Measurements from ENCODE around the gene PNMA6F.

The PNMA6F gene

DNA sequence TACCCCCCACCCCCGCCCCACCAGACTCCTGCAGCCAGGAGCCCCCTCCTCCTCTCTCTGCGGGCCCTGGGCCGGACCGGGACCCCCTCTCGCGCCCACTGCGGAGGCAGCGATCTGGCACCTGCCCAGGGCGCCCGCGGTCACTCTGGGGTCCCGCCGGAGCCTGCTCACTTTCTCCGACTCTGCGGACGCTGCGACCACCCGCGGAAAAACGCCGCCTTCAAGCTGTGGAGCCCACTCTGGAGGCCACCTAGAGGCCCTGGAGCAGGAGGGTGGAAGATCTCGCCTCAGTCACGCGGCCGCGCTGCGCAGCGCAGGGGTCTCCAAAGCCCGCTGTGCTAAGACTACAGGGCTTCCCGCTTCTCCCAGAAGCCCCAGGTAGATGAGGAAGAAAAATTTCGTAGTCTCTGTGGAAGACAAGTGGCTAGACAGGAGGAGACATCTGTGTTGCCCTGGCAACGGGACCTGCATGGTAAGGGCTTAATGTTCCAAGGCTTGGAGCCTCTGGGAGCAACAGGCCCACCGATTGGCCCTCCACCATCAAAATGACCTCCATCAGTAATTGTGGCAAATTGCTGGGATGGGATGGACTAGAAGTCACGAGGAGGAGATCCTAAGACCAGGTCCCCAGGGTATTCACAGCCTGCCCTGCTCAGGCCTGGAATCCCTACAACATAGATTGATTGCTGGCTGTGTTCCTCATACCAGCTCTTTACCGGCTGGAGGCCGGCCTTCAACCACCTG, at the start of gene PNMA6F:
PNMA6F (minus strand) TSS at position 387 of the 744 bp plus-strand sequence. CDS start 1,093 bp downstream, outside the sequence.
- DNase-seq: no peak

DNA sequence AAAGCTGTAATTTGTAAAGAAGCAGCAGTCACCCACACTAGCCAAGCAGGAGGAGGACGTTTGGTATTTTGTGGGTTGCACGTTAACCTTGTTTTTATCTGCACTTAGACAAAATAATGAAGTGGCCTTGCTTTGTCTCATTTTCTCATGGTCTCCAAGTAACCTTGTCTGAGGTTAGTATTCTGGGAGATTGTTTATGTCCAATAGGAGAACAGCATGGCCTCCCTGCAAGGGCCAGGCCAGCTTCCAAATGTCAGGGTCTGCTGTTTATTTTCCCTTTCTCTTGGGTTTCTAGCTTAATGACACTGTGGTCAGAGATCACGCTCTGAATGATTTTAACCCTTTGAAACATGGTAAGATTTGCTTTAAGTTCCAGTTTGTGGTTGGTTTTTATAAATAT, 49.7 kb upstream of the PNMA6F start:
- DNase-seq: no peak

DNA sequence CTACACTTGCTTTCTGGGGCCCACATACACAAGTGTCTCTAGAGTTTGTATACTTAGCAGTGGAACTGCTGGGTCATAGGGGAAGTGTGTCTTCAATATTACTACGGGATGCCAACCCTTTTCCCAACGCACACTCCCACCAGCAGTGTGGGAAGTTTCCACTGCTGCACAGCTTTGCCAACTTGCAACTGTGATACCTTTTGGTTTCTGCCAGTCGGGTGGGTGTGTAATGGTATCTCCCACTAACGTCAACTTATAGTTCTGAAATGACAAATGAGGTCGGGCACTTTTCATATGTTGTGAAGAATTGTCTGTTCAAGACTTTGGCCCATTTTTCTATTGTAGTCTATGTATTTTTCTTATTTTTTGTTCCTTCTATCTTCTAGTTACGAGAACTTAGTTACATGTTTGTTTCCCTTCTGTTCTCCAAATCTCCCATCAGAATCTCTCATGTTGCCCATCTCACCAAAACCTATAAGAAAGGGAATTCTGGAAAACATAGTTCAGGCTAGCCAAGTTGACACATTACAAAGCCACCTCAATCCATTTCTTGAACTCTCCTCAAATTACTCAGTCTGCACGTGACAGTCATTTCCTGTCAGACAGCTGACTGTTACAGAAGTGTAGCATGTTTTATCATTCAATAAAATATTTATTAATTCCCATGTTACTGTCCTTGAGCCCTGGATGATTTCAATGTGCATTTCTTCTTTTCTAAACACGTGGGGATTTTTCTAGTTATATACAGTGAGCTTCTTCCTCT, 48.9 kb upstream of the PNMA6F start:
- DNase-seq: no peak

DNA sequence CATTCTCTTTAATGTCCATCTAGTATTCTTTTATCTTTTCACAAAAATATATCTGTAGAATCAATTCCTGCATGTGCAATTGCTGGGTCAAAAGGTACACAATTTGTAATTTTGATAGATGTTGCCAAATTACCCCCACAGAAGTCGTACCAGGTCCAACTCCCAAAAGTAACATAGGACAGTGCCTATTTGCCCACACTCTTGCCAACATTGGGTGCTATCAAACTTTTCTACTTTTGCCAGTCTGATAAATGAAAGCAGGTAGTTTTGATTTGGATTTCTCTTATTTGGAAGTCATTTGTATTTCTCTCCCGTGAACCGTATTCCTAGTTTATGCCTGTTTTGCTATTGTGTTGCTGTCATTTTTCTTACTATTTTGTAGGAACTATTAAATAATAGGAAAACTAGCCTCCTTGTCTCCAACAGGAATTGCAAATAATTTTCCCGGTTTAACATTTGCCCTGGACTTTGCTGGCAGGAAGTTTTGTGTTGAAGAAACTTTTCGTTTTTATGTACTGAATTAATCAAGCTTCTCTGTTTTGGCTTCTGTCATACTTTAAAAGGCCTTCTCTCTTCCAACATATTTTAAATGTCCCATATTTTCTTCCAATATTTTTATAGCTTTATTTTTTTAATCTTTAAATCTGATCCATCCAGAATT, 45.4 kb upstream of the PNMA6F start:
- no peak for DNase-seq

DNA sequence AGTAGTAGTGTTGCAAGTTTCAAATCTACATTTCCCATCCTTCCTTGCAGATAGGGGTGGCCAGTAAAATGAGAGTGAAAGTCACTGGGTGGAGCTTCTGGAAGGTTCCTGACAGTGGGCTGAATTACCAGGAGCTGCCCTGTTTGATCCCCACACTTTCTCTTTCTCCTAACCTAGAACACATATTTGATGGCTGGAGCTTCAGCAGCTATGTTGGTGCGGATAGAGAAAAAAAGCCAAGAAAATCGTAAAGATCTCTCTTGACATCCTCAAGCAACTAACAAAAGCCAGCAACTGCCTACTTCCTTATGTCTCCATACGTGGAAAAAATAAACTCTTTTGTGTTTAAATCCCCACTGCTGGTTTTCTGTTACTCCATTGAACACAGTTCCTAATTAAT, 44.6 kb upstream of the PNMA6F start:
- no peak for DNase-seq

DNA sequence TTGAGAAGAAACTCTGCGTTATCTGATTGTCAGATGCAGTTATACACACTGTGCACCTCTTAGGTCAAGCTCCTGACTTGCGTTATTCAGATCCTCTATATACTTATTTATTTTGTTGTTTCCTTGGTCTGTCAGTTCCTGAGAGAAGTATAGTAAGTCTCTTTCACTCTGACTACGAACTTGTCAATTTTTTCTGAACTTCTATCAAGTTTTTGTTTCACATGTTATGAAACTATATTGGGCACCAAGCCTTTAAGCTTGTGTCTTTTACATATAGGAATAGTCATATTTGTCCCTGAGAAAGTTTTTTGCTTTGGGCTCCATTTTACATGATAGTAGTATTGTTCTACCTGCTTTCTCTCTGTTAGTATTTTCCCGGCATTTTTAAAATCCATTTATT, 44.1 kb upstream of the PNMA6F start:
- no peak for DNase-seq

DNA sequence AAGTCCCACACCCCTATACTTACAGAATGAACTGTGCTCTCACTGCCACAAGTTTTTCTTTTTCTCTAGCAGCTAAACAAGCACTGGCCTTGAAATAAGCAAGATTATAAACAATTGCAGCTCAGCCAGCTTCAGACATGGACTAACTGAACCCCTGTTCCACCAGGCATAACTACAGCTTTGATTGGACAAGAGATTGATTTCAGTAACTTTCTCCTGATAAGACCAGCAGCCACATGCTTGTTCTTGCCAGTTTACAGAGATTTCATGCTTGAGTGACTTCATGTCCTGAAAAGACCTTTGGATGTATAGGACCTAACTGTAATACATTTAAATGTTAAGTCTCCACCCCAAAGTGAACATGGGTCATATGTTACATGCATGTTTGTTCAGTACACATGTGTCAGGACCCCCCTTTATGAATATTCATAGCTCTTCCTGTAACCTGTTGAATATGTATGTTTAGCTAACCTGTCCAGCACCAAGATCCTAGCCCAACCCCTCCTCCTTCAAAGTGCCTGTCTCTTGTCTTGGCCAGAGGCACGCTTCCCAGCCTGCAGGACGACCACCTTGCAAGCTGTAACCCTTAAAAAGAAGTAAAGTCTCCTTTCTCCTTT, 40.3 kb upstream of the PNMA6F start:
- no peak for DNase-seq

DNA sequence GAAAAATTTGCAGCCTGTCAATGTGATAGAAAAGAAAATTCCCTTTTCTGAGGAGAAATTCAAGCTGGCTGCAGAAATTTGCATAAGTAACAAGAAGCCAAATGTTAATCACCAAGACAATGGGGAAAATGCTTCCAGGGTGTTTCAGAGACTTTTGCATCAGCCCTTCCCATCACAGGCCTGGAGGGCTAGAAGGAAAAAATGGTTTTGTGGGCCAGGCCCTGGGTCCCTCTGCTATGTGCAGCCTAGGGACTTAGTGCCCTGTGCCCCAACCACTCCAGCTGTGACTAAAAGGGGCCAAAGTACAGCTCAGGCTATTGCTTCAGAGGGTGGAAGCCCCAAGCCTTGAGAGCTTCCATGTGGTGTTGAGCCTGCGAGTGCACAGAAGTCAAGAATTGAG, 36.3 kb upstream of the PNMA6F start:
- no peak for DNase-seq

DNA sequence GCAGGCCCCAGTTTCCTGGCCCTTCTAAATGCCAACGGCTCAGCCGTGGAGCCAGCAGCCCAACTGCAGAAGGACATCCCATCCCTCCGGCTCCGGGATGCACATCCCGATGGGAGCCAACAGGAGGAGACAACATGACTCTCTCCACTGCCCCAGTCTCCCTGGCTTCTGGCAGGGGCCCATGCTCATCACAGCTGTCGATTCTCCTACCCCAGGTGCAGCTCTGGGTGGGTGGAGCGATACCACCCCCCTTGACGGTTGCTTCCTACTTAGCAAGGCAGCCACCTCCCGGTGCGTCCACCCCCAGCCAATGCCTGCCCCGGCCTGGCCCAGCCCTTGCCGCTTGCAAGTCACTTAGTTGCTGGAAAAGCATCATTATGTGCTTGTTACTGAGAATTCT, 31.8 kb upstream of the PNMA6F start:
- DNase-seq: no peak

DNA sequence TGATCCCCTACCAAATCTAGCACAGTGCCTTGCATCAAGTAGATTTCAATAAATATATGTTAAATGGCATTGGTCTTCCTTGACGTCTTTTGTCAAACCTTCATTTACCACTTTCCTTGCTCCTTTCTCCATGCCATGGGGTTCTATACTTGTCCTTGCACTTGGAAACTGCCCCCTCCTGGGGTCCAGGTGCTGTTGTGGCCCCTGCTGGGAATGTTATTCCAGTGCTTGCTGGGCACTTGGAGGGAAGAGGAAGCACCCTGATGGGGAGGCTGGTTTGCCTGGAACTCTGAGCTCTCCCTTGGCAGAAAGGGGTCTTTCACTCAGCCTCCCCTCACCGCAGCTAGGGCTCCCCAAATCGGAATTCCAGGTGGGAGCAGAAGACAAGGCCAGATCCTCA, 31.3 kb upstream of the PNMA6F start:
- DNase-seq: no peak

DNA sequence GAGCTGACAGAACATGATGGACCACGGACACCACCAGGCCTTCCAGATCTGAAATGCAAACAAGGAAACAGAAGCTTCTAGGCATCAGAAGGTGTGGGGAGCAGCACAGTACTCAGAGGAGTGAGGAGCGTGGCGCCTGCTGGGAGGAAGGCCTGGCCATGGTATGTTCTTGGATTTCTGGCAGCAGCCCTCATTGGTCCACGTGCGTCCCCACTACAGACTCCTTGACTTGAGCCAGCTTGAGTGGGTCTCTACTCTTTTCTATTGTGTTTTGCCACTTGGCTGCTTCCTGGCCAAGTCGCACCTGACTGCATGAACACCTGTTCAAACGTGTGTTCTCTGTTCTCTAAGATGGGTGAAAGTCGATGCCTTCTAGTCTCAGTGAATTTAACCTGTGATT, 30.4 kb upstream of the PNMA6F start:
- no peak for DNase-seq

DNA sequence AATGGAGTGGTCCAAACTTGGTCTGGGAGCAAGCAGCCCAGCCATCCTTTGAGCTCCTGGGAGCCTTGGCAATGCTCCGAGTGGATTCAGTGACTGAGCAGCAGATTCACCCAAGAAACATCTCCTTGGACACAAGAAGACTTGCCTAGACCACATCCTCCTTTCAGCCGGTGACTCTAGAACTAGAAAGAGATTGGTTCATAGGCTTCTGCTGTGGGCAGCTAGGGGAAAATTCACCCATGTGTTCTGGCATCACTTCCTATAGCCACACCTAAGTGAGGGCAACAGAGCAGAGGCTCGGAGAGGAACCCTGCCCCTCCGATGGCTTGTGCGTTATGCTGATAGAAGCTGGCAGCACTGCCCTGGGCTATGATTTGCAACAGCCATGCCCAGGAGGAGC, 28.4 kb upstream of the PNMA6F start:
- DNase-seq: no peak

DNA sequence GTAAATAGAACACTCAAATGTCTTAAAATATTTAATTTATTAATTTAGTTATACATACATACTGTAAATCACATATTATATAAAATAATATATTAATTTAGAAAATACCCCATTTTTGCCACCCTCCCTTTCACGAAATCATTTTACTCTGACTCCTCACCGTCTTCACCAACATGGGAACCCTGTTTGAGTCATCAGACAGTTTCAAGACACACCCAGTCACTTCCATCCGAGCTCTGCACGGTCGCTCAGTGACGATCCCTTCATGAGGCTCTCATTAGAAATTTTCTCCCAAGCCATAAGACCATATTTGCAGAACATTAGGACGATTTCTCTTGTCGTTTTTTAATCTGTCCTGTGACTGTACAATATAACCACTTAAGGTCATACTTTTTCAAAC, 26.9 kb upstream of the PNMA6F start:
- DNase-seq: no peak

DNA sequence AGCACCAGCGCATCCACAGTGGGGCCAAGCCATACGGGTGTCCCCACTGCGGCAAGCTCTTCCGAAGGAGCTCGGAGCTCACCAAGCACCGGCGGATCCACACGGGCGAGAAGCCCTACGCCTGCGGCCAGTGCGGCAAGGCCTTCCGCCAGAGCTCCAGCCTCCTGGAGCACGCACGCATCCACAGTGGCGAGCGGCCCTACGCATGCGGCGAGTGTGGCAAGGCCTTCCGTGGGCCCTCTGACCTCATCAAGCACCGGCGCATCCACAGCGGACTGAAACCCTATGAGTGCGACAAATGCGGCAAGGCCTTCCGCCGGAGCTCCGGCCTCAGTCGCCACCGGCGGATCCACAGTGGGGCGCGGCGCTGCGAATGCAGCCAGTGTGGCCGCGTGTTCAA, 26.0 kb upstream of the PNMA6F start:
- no peak for DNase-seq

DNA sequence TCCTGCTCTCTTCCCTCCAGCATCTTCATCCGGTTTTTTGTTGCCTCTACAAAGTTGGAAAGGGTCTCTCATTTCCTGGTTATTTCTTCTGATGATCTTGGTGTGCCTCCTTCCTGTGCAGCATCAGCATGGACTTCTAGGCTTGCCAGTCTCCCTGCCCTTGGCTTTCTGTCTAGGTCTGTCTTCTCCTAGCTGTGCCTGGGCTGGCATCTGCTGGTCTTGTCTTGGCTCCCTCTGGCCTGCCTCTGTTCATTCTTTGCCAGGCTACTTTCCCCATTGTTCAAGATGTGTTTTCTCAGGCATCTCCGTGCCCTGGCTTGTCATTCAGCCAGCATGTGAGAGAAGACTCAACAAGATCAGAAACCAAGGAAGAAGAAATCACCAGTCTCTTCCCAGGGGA, 22.1 kb upstream of the PNMA6F start:
- no peak for DNase-seq

DNA sequence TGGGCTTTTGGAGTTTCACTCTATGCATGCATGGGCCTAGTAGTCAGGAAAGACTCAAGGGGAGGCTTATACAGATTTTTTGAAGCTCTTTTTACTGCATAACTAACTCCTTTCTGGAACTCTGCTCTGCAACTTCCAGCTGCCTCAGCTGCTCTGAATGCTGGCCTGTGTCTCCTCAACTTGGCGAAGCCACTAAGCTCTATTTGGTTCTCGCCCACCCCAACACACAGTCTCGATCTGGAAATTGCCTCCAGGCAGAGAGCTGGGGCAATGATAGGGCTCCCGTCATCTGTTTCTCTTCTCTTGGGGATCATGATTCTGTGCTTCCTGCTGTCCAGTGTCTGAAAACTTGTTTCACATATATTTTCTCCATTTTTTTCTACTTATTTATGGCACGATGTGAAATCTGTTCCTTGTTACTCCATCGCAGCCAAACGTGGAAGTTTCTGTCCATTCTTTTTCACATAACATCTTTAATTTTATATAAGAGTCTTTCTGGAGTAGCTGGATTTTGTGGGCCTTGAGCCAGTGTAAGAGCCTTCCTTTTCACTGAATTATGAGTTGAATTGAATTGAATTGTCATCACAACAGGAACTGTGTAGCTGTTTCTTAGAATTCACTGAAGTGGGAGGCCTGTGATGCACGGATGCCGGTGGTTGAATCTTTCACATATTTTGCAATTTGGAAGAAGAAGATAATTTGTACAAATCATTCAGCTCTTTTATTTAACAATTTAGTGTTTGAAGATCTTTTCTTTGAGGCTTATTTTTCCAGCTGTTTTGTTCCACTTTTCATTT, 21.4 kb upstream of the PNMA6F start:
- DNase-seq: no peak

DNA sequence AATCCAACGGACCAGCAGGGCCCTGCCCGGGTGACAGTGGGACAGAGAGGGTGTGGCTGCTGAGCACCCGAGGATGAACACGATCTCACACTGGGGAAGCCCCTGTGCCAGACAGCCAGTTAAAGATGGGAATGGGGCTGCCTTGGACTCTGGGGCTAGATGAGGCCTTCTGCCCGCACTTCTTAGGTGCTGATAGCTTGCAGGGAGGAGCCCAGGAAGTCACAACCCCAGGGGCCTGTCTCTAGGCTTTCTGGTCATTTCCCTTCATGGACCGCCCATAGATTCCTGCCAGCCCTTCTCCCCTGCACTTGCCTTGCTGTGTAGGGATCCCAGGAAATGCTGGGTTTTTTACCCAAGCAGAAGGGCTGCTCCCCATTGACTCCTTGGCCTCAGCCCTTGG, 18.5 kb upstream of the PNMA6F start:
- no peak for DNase-seq

DNA sequence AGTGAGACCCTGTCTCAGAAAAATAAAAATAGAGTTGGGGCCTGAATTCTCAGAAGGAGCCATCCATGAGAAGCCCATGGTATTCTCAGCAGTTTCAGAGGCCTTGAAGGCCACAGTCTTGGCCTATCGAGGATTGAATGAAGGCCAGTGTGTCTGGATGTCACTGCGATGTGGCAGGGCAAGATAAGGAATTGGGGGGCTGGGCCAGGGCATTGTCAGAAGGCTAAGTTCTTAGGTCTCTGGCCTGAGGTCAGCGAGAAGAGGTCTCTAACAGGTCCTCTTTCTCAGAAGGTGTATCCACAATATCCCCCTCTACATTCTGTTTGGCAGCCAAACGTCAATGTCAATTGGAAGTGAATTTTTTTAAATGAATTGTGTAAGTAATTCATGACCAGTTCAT, 18.1 kb upstream of the PNMA6F start:
- DNase-seq: no peak

DNA sequence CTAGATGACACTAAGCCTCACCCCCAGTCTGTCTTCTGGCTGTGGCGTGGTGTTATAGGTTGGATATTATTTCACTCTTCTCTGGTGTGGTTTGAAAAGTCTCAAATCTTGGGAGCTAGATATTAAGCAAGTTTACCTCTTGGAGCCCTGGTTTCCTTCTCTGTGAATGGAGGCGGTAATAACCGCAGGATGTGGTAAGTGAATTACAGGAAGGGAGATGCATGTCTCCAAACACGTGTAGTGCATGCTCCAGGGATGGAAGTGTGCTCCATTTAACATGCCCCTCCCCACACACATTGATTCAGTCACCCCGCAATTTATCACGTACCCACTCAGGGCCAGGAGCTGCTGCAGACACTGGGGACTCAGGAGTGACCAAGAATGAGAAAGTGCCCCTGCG, 17.3 kb upstream of the PNMA6F start:
- DNase-seq: no peak

DNA sequence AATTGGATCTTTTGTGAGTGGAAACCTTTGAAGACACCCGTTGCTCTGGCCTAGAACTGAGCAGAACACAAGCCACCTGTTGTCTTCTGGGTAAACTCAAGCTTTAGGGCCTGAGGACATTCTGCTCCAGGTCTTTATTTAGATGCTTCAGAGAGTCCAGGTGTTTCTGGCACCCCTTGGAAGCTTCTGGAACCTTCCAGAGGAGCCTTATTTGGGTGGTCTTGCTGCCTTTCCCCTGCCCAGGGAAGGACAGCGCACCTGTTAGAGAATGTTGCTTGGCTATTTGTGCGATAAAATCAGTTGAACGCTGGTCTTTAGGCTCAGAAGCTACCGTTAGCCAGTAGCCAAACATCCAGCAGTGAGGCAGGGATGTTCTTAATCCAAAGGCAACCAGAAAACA, 15.4 kb upstream of the PNMA6F start:
- no peak for DNase-seq

DNA sequence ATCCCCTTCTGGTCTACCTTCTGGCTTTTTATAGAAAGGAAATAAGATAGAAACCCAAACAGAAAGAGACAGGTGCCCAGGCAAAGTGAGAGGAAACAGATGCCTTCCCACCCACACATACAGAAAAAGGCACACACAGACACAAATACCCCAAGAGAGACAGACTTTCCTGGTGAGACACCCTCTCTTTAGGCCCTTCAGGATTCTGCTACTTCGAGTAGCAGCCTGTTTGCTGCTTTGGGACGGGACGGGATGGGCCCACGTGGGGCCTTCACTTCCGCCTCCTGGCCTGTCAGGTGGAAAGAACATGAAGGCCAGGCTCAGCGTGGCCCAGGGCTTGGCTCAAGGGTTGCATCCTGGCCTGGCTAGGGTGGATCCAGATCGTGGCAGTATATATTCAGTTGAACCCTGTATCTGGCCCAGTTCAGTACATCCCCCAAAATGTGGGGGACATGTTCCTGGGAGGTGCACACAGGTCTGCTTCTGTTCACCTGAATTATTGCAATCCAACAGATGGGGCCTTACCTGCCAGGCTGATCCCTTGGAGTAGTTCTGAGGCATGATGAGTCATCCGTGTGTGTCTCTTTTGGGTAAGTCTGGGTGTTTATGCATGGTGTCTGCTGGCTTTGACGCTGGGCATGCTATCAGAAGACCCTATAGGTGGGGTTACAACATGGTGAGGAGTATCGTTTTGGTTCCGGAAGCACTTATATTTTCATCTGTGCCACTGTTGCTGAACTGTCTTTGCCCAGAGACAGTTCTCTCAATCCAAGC, 14.7 kb upstream of the PNMA6F start:
- no peak for DNase-seq
